HCT116 (cell line): ENCODE measurements around the gene KRT1. TPM values are rescaled to one million over a fixed set of nuclear protein-coding genes. Genes with fewer than 3 reads are reported as not detected.

ENCODE experiments used
- ATAC-seq: fragments of 200-7000 bp; cut with Tn5 transposase; 2 replicates; pipeline ENCODE4 v1.9.1; 2020; ENCODE audit warnings: mild to moderate bottlenecking, moderate library complexity
- BruUV-seq: library from RNA; stranded (reverse); fragments of 400-500 nt; replicated peaks from 2 replicates; lab custom pipeline; 2021; lab: Mats Ljungman, UMichigan
- CTCF ChIA-PET: fragments of 300-600 bp; sonication (Branson Sonifier 250); formaldehyde crosslinking; loops from one replicate; lab custom pipeline; 2021; ENCODE audit warnings: antibody characterized with exemption; lab: Charles Lee
- POLR2A ChIA-PET: fragments of 300-600, 350-600 bp; sonication (Branson Sonifier 250); formaldehyde crosslinking; loops from one replicate; lab custom pipeline; 2021; ENCODE audit warnings: antibody characterized with exemption; lab: Charles Lee
- RAD21 ChIA-PET, 2 experiments: fragments of 300-600 bp; sonication (Branson Sonifier 250); formaldehyde crosslinking; loops; one replicate each; lab custom pipeline; 2023; ENCODE audit warnings: low total read pairs in 2 of 2; ENCODE audit not compliant: uncharacterized antibody in 2 of 2, unreplicated experiment in 2 of 2, low non-redundant PET in 1 of 2; lab: Charles Lee
- DNase-seq: peaks from one replicate; pipeline ENCODE4 v3.0.0-alpha.2; 2010; ENCODE audit warnings: low read depth, low spot score
- H2AFZ ChIP-seq: fragments of 200-600 bp; shearing (Covaris generic), sonication (generic); 2 replicates; pipeline ENCODE4 v1.6.1; 2017; ENCODE audit warnings: low read depth, mixed run types, mixed read lengths, antibody characterized with exemption, low read length; ENCODE audit not compliant: poor library complexity, severe bottlenecking
- H3K27ac ChIP-seq: 2 replicates; pipeline ENCODE4 v1.5.1; 2012; ENCODE audit warnings: low read depth, low read length
- H3K27me3 ChIP-seq: fragments of 200-600 bp; sonication (generic); 2 replicates; pipeline ENCODE4 v1.6.1; 2016; ENCODE audit warnings: mixed run types, low read length, mixed read lengths; ENCODE audit not compliant: insufficient read depth
- H3K36me3 ChIP-seq, 2 experiments: fragments of 200-500 bp in 1 of 2; fragments of 200-600 bp in 1 of 2; sonication (Bioruptor generic) in 1 of 2; sonication (generic) in 1 of 2; 2 replicates each; pipeline versions ENCODE4 v1.5.1 to v1.6.1; 2014 to 2016; ENCODE audit warnings: low read length in 2 of 2, inconsistent platforms in 1 of 2, mixed read lengths in 1 of 2, mixed run types in 1 of 2; ENCODE audit not compliant: insufficient read depth in 2 of 2, control insufficient read depth in 1 of 2
- H3K4me1 ChIP-seq, 2 experiments: fragments of 200-600 bp in 1 of 2; sonication (generic) in 1 of 2; 2 replicates each; pipeline versions ENCODE4 v1.5.1 to v1.6.1; 2012 to 2017; ENCODE audit warnings: low read length in 2 of 2, inconsistent platforms in 1 of 2, mild to moderate bottlenecking in 1 of 2, mixed read lengths in 1 of 2, mixed run types in 1 of 2, moderate library complexity in 1 of 2; ENCODE audit not compliant: insufficient read depth in 2 of 2, control insufficient read depth in 1 of 2
- H3K4me2 ChIP-seq: fragments of 200-600 bp; sonication (generic); 2 replicates; pipeline ENCODE4 v1.6.1; 2017; ENCODE audit warnings: mixed run types, low read length, mixed read lengths
- H3K4me3 ChIP-seq, 2 experiments: fragments of 200-600 bp in 1 of 2; sonication (generic) in 1 of 2; replicated peaks in 1 of 2; 2 replicates each; pipeline ENCODE4 v1.5.1; 2011 to 2016; ENCODE audit warnings: low read length in 2 of 2, control low read depth in 1 of 2, low read depth in 1 of 2, mild to moderate bottlenecking in 1 of 2, mixed read lengths in 1 of 2, mixed run types in 1 of 2
- H3K79me2 ChIP-seq: fragments of 200-600 bp; sonication (generic); 2 replicates; pipeline ENCODE4 v1.6.1; 2017; ENCODE audit warnings: mild to moderate bottlenecking, mixed run types, low read length, moderate library complexity, mixed read lengths; ENCODE audit not compliant: insufficient read depth
- H3K9ac ChIP-seq: fragments of 200-600 bp; sonication (generic); 2 replicates; pipeline ENCODE4 v1.6.1; 2016; ENCODE audit warnings: low read length, mixed read lengths
- H3K9me2 ChIP-seq: fragments of 200-600 bp; sonication (generic), shearing (Covaris generic); 2 replicates; pipeline ENCODE4 v1.6.1; 2017; ENCODE audit warnings: mixed run types, mild to moderate bottlenecking, moderate library complexity; ENCODE audit not compliant: insufficient read depth
- H3K9me3 ChIP-seq, 2 experiments: fragments of 200-500 bp in 1 of 2; fragments of 200-600 bp in 1 of 2; sonication (Bioruptor generic) in 1 of 2; sonication (generic) in 1 of 2; 2 replicates each; pipeline ENCODE4 v1.6.1; 2014 to 2017; ENCODE audit warnings: low read length in 2 of 2, mixed read lengths in 2 of 2, inconsistent platforms in 1 of 2, low read depth in 1 of 2, mild to moderate bottlenecking in 1 of 2, mixed run types in 1 of 2, moderate library complexity in 1 of 2; ENCODE audit not compliant: control insufficient read depth in 1 of 2, insufficient read depth in 1 of 2
- H4K20me1 ChIP-seq: fragments of 200-600 bp; sonication (generic), shearing (Covaris generic); 2 replicates; pipeline ENCODE4 v1.6.1; 2017; ENCODE audit warnings: mixed run types, mild to moderate bottlenecking, moderate library complexity; ENCODE audit not compliant: insufficient read depth
- ATF3 ChIP-seq: IDR thresholded peaks from 2 replicates; pipeline ENCODE4 v1.6.1; 2012
- CEBPB ChIP-seq: IDR thresholded peaks from 2 replicates; pipeline ENCODE4 v1.6.1; 2012; ENCODE audit warnings: low read depth
- CTCF ChIP-seq, 3 experiments: fragments of 200-600 bp in 1 of 3; sonication (generic) in 1 of 3; IDR thresholded peaks in 2 of 3; conservative IDR thresholded peaks in 1 of 3; 2 replicates each; pipeline ENCODE4 v1.5.1; 2012 to 2017; ENCODE audit warnings: low read depth in 2 of 3, low read length in 2 of 3, antibody characterized with exemption in 1 of 3, borderline replicate concordance in 1 of 3, control low read depth in 1 of 3, mild to moderate bottlenecking in 1 of 3, mixed read lengths in 1 of 3, mixed run types in 1 of 3, moderate library complexity in 1 of 3; ENCODE audit not compliant: insufficient read depth in 1 of 3
- EGR1 ChIP-seq: IDR thresholded peaks from 2 replicates; pipeline ENCODE4 v1.6.1; 2012; ENCODE audit warnings: low read depth
- ELF1 ChIP-seq: IDR thresholded peaks from 2 replicates; pipeline ENCODE4 v1.6.1; 2012; ENCODE audit warnings: low read depth, borderline replicate concordance
- EZH2 ChIP-seq: fragments of 200-600 bp; sonication (generic); IDR thresholded peaks from 2 replicates; pipeline ENCODE4 v1.6.1; 2017; ENCODE audit warnings: antibody characterized with exemption, mixed run types
- JUND ChIP-seq: IDR thresholded peaks from 2 replicates; pipeline ENCODE4 v1.6.1; 2012
- POLR2AphosphoS5 ChIP-seq: IDR thresholded peaks from 2 replicates; pipeline ENCODE4 v1.6.1; 2011; ENCODE audit warnings: mild to moderate bottlenecking, low read depth, low read length, moderate library complexity
- RAD21 ChIP-seq: IDR thresholded peaks from 2 replicates; pipeline ENCODE4 v1.6.1; 2012; ENCODE audit warnings: low read depth, mild to moderate bottlenecking
- REST ChIP-seq: IDR thresholded peaks from 2 replicates; pipeline ENCODE4 v1.6.1; 2012; ENCODE audit warnings: low read depth
- SIN3A ChIP-seq: IDR thresholded peaks from 2 replicates; pipeline ENCODE4 v1.6.1; 2012; ENCODE audit warnings: low read depth
- SRF ChIP-seq: IDR thresholded peaks from 2 replicates; pipeline ENCODE4 v1.6.1; 2012; ENCODE audit warnings: low read depth
- TCF7L2 ChIP-seq: IDR thresholded peaks from 2 replicates; pipeline ENCODE4 v1.7.0; 2011; ENCODE audit warnings: borderline replicate concordance, inconsistent platforms; ENCODE audit not compliant: insufficient read depth, insufficient read length; ENCODE audit errors: extremely low read depth
- ZNF274 ChIP-seq: fragments of 200-500 bp; sonication (Bioruptor generic); IDR thresholded peaks from 2 replicates; pipeline ENCODE4 v1.6.1; 2014; ENCODE audit warnings: mild to moderate bottlenecking, low read depth, low read length, inconsistent platforms
- intact Hi-C: fragments of 100-400 bp; cut with micrococcal nuclease; formaldehyde crosslinking; loops from 2 replicates; pipeline ENCODE4 v1.10.0; 2022
- total RNA-seq: library from RNA; stranded (reverse); gene quantifications from one replicate; pipeline ENCODE4 v1.2.1, GENCODE V29; 2021; ENCODE audit not compliant: unreplicated experiment
- TF ChIP-seq, protein P1 (sequence below): IDR thresholded peaks from 2 replicates; pipeline ENCODE4 v1.6.1; 2012
- TF ChIP-seq, protein P2 (sequence below): IDR thresholded peaks from 2 replicates; pipeline ENCODE4 v1.6.1; 2011; ENCODE audit warnings: mild to moderate bottlenecking, low read length, moderate library complexity; ENCODE audit not compliant: insufficient replicate concordance; ENCODE audit errors: extremely low read depth

KRT1 gene
- total RNA-seq, 1 experiment from 2014 or later, result 0.20 TPM

GRCh38 chr12:52677671-52678070 is 2.5 kb downstream of the KRT1 start:
- Histone ChIP-seq H3K36me3 (no peaks in the 10 kb centered on the region), H3K4me1 (peaks cover 0 to 4% of the 10 kb centered on the region in 2 experiments; a peak in 2 of 4 replicates), H3K27me3 (peaks cover 34% of the 10 kb centered on the region), H3K4me2 (no peak overlapping the region), H3K9me2 (no peaks in the 10 kb centered on the region), H3K9me3 (no peaks in the 10 kb centered on the region), H3K79me2 (no peaks in the 10 kb centered on the region), H3K4me3 (no peak overlapping the region), H2AFZ (no peak overlapping the region), H3K27ac (no peak overlapping the region), H3K9ac (no peak overlapping the region), H4K20me1 (no peaks in the 10 kb centered on the region)
- intact Hi-C loops, result no loop called here
- RAD21 ChIA-PET, result no interaction called here
- ATAC-seq (no peak), DNase-seq (no peak)
- TF ChIP-seq EZH2, result no peak
- no peak for TF ChIP-seq POLR2AphosphoS5
- no peak for TF ChIP-seq EGR1
- TF ChIP-seq, protein P1, sequence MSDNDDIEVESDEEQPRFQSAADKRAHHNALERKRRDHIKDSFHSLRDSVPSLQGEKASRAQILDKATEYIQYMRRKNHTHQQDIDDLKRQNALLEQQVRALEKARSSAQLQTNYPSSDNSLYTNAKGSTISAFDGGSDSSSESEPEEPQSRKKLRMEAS, result no peak
- TF ChIP-seq, protein P2, sequence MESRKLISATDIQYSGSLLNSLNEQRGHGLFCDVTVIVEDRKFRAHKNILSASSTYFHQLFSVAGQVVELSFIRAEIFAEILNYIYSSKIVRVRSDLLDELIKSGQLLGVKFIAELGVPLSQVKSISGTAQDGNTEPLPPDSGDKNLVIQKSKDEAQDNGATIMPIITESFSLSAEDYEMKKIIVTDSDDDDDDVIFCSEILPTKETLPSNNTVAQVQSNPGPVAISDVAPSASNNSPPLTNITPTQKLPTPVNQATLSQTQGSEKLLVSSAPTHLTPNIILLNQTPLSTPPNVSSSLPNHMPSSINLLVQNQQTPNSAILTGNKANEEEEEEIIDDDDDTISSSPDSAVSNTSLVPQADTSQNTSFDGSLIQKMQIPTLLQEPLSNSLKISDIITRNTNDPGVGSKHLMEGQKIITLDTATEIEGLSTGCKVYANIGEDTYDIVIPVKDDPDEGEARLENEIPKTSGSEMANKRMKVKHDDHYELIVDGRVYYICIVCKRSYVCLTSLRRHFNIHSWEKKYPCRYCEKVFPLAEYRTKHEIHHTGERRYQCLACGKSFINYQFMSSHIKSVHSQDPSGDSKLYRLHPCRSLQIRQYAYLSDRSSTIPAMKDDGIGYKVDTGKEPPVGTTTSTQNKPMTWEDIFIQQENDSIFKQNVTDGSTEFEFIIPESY, result no peak
- TF ChIP-seq ELF1, result no peak
- TF ChIP-seq SIN3A, result no peak
- no peak for TF ChIP-seq ZNF274
- no peak for TF ChIP-seq JUND
- TF ChIP-seq TCF7L2, result no peak
- no peak for TF ChIP-seq SRF
- no peak for TF ChIP-seq CTCF (IDR thresholded peaks at IDR 0.05 in 2 of 3, conservative IDR thresholded peaks at IDR 0.05 in 1 of 3; ENCODE audit: borderline replicate concordance in 1 of 3, insufficient read depth in 1 of 3, low read depth in 2 of 3, low read length in 2 of 3)
- no peak for TF ChIP-seq REST
- TF ChIP-seq CEBPB, result no peak
- TF ChIP-seq RAD21, result no peak
- no peak for TF ChIP-seq ATF3
- CTCF ChIA-PET, result interaction anchor here (0.6 kb wide), 1 partner anchor 187 kb away, joined by 5 read pairs; no protein-coding TSS in a partner anchor
- no TSS peak for BruUV-seq
- POLR2A ChIA-PET, result no interaction called here
